ENCODE results near the gene MERTK.

MERTK gene

GRCh38 chr2:112024231-112024630, 125.8 kb downstream of the MERTK start:
- Histone ChIP-seq H3K27ac (ENCODE audit: insufficient read depth, low read depth, low read length, poor library complexity, severe bottlenecking) (no peak overlapping the region), H3K36me3 (ENCODE audit: control insufficient read depth, insufficient read depth, low read length) (no peaks in the 10 kb centered on the region), H3K27me3 (ENCODE audit: control insufficient read depth, insufficient read depth, low read length, poor library complexity, severe bottlenecking) (no peaks in the 10 kb centered on the region), H3K4me1 (ENCODE audit: control insufficient read depth, insufficient read depth, low read length) (peaks cover 7% of the 10 kb centered on the region), H3K4me3 (ENCODE audit: insufficient read depth, low read depth, low read length) (no peak overlapping the region), H3K9me3 (ENCODE audit: control insufficient read depth, low read length) (no peaks in the 10 kb centered on the region)
- WGBS, 2 experiments = 92 to 93% methylated on average over 9 of the region's 9 CpGs

GRCh38 chr2:112024896-112025491, 126.6 kb downstream of the MERTK start:
- Histone ChIP-seq H3K27me3 (ENCODE audit: control insufficient read depth, insufficient read depth, low read length, poor library complexity, severe bottlenecking) (no peaks in the 10 kb centered on the region), H3K36me3 (ENCODE audit: control insufficient read depth, insufficient read depth, low read length) (no peaks in the 10 kb centered on the region), H3K4me1 (ENCODE audit: control insufficient read depth, insufficient read depth, low read length) (peaks cover under 1% of the 10 kb centered on the region), H3K9me3 (ENCODE audit: control insufficient read depth, low read length) (no peaks in the 10 kb centered on the region), H3K4me3 (ENCODE audit: insufficient read depth, low read depth, low read length) (no peak overlapping the region), H3K27ac (ENCODE audit: insufficient read depth, low read depth, low read length, poor library complexity, severe bottlenecking) (no peak overlapping the region)
- 94 to 95% methylated on average over 12 of the region's 12 CpGs for WGBS, 2 experiments

- 94 to 96% methylated on average over 8 of the region's 8 CpGs for WGBS, 2 experiments
Measured at GRCh38 chr2:112026509-112026908, 128.1 kb downstream of the MERTK start.

GRCh38 chr2:112027767-112028166, 129.4 kb downstream of the MERTK start:
- no peak overlapping the region for H3K27ac ChIP-seq (ENCODE audit: insufficient read depth, low read depth, low read length, poor library complexity, severe bottlenecking)
- no peaks in the 10 kb centered on the region for H3K4me1 ChIP-seq (ENCODE audit: control insufficient read depth, insufficient read depth, low read length)
- H3K36me3 ChIP-seq (ENCODE audit: control insufficient read depth, insufficient read depth, low read length) = no peaks in the 10 kb centered on the region
- no peak overlapping the region for H3K4me3 ChIP-seq (ENCODE audit: insufficient read depth, low read depth, low read length)
- H3K9me3 ChIP-seq (ENCODE audit: control insufficient read depth, low read length) = no peaks in the 10 kb centered on the region
- no peaks in the 10 kb centered on the region for H3K27me3 ChIP-seq (ENCODE audit: control insufficient read depth, insufficient read depth, low read length, poor library complexity, severe bottlenecking)
- WGBS, 2 experiments = 94 to 95% methylated on average over 3 of the region's 3 CpGs

More at GRCh38 chr2:112026509-112026908, 128.1 kb downstream of the MERTK start:
- Histone ChIP-seq H3K27me3 (ENCODE audit: control insufficient read depth, insufficient read depth, low read length, poor library complexity, severe bottlenecking) (no peaks in the 10 kb centered on the region), H3K4me1 (ENCODE audit: control insufficient read depth, insufficient read depth, low read length) (no peaks in the 10 kb centered on the region), H3K9me3 (ENCODE audit: control insufficient read depth, low read length) (no peaks in the 10 kb centered on the region), H3K36me3 (ENCODE audit: control insufficient read depth, insufficient read depth, low read length) (no peaks in the 10 kb centered on the region), H3K27ac (ENCODE audit: insufficient read depth, low read depth, low read length, poor library complexity, severe bottlenecking) (no peak overlapping the region), H3K4me3 (ENCODE audit: insufficient read depth, low read depth, low read length) (no peak overlapping the region)

- 91 to 92% methylated on average over 2 of the region's 2 CpGs for WGBS, 2 experiments
- H3K36me3 ChIP-seq (ENCODE audit: control insufficient read depth, insufficient read depth, low read length) = no peaks in the 10 kb centered on the region
- no peaks in the 10 kb centered on the region for H3K27me3 ChIP-seq (ENCODE audit: control insufficient read depth, insufficient read depth, low read length, poor library complexity, severe bottlenecking)
- H3K4me3 ChIP-seq (ENCODE audit: insufficient read depth, low read depth, low read length) = no peak overlapping the region
- H3K9me3 ChIP-seq (ENCODE audit: control insufficient read depth, low read length) = no peaks in the 10 kb centered on the region
- H3K4me1 ChIP-seq (ENCODE audit: control insufficient read depth, insufficient read depth, low read length) = no peaks in the 10 kb centered on the region
- H3K27ac ChIP-seq (ENCODE audit: insufficient read depth, low read depth, low read length, poor library complexity, severe bottlenecking) = no peak overlapping the region
Measured at GRCh38 chr2:112029164-112029563, 130.8 kb downstream of the MERTK start.

GRCh38 chr2:112031473-112032223, 133.2 kb downstream of the MERTK start:
- Histone ChIP-seq H3K27me3 (ENCODE audit: control insufficient read depth, insufficient read depth, low read length, poor library complexity, severe bottlenecking) (no peaks in the 10 kb centered on the region), H3K4me3 (ENCODE audit: insufficient read depth, low read depth, low read length) (no peak overlapping the region), H3K36me3 (ENCODE audit: control insufficient read depth, insufficient read depth, low read length) (no peaks in the 10 kb centered on the region), H3K9me3 (ENCODE audit: control insufficient read depth, low read length) (no peaks in the 10 kb centered on the region), H3K4me1 (ENCODE audit: control insufficient read depth, insufficient read depth, low read length) (no peaks in the 10 kb centered on the region), H3K27ac (ENCODE audit: insufficient read depth, low read depth, low read length, poor library complexity, severe bottlenecking) (no peak overlapping the region)
- 12 to 17% methylated on average over 10 to 12 of the region's 12 CpGs for WGBS, 2 experiments

- Histone ChIP-seq H3K36me3 (ENCODE audit: control insufficient read depth, insufficient read depth, low read length) (no peaks in the 10 kb centered on the region), H3K9me3 (ENCODE audit: control insufficient read depth, low read length) (no peaks in the 10 kb centered on the region), H3K4me1 (ENCODE audit: control insufficient read depth, insufficient read depth, low read length) (no peaks in the 10 kb centered on the region), H3K4me3 (ENCODE audit: insufficient read depth, low read depth, low read length) (no peak overlapping the region), H3K27me3 (ENCODE audit: control insufficient read depth, insufficient read depth, low read length, poor library complexity, severe bottlenecking) (no peaks in the 10 kb centered on the region), H3K27ac (ENCODE audit: insufficient read depth, low read depth, low read length, poor library complexity, severe bottlenecking) (no peak overlapping the region)
- 88 to 89% methylated on average over 4 of the region's 4 CpGs for WGBS, 2 experiments
Measured at GRCh38 chr2:112032224-112032586, 133.8 kb downstream of the MERTK start.

- H3K27me3 ChIP-seq (ENCODE audit: control insufficient read depth, insufficient read depth, low read length, poor library complexity, severe bottlenecking) = no peaks in the 10 kb centered on the region
- no peak overlapping the region for H3K27ac ChIP-seq (ENCODE audit: insufficient read depth, low read depth, low read length, poor library complexity, severe bottlenecking)
- no peaks in the 10 kb centered on the region for H3K36me3 ChIP-seq (ENCODE audit: control insufficient read depth, insufficient read depth, low read length)
- no peaks in the 10 kb centered on the region for H3K9me3 ChIP-seq (ENCODE audit: control insufficient read depth, low read length)
- no peaks in the 10 kb centered on the region for H3K4me1 ChIP-seq (ENCODE audit: control insufficient read depth, insufficient read depth, low read length)
- 63 to 69% methylated on average over 3 to 4 of the region's 4 CpGs for WGBS, 2 experiments
- no peak overlapping the region for H3K4me3 ChIP-seq (ENCODE audit: insufficient read depth, low read depth, low read length)
Measured at GRCh38 chr2:112032689-112033465, 134.5 kb downstream of the MERTK start.

GRCh38 chr2:112033600-112033999, 135.2 kb downstream of the MERTK start:
- no peaks in the 10 kb centered on the region for H3K4me1 ChIP-seq (ENCODE audit: control insufficient read depth, insufficient read depth, low read length)
- H3K4me3 ChIP-seq (ENCODE audit: insufficient read depth, low read depth, low read length) = no peak overlapping the region
- no peak overlapping the region for H3K27ac ChIP-seq (ENCODE audit: insufficient read depth, low read depth, low read length, poor library complexity, severe bottlenecking)
- H3K9me3 ChIP-seq (ENCODE audit: control insufficient read depth, low read length) = no peaks in the 10 kb centered on the region
- H3K27me3 ChIP-seq (ENCODE audit: control insufficient read depth, insufficient read depth, low read length, poor library complexity, severe bottlenecking) = no peaks in the 10 kb centered on the region
- 87 to 94% methylated on average over 1 of the region's 1 CpG for WGBS, 2 experiments
- no peaks in the 10 kb centered on the region for H3K36me3 ChIP-seq (ENCODE audit: control insufficient read depth, insufficient read depth, low read length)

GRCh38 chr2:112034924-112035323, 136.5 kb downstream of the MERTK start:
- Histone ChIP-seq H3K27ac (ENCODE audit: insufficient read depth, low read depth, low read length, poor library complexity, severe bottlenecking) (no peak overlapping the region), H3K36me3 (ENCODE audit: control insufficient read depth, insufficient read depth, low read length) (no peaks in the 10 kb centered on the region), H3K27me3 (ENCODE audit: control insufficient read depth, insufficient read depth, low read length, poor library complexity, severe bottlenecking) (no peaks in the 10 kb centered on the region), H3K4me1 (ENCODE audit: control insufficient read depth, insufficient read depth, low read length) (no peaks in the 10 kb centered on the region), H3K9me3 (ENCODE audit: control insufficient read depth, low read length) (no peaks in the 10 kb centered on the region), H3K4me3 (ENCODE audit: insufficient read depth, low read depth, low read length) (no peak overlapping the region)
- WGBS, 2 experiments = 64 to 71% methylated on average over 2 of the region's 3 CpGs

Measured in ectodermal cell (in vitro differentiated cells).